Measurements from ENCODE around the gene MALT1.

Gene MALT1

GRCh38 chr18:58802959-58803358 lies 131.7 kb downstream of the MALT1 start:
- DNase-seq (ENCODE audit: low read depth in 1 of 2, low spot score in 1 of 2): no peak

- DNase-seq (ENCODE audit: low read depth in 1 of 2, low spot score in 1 of 2): no peak
These were observed 132.7 kb downstream of the MALT1 start for GRCh38 chr18:58803978-58804377.
